CD4-positive, alpha-beta T cell treated with Interleukin-6 at 100 ng/mL for 8 hours (primary cell): ENCODE measurements around the gene WNT9A.
"Not testable (repeated sequence)": the region's sequence is repeated elsewhere in the genome, so short reads cannot be mapped to it uniquely, and the experiment has no call there.

Source experiments
- DNase-seq: peaks from one replicate; pipeline ENCODE4 v3.0.0-alpha.2; 2020; ENCODE audit warnings: mixed read lengths, low spot score

The WNT9A gene, protein sequence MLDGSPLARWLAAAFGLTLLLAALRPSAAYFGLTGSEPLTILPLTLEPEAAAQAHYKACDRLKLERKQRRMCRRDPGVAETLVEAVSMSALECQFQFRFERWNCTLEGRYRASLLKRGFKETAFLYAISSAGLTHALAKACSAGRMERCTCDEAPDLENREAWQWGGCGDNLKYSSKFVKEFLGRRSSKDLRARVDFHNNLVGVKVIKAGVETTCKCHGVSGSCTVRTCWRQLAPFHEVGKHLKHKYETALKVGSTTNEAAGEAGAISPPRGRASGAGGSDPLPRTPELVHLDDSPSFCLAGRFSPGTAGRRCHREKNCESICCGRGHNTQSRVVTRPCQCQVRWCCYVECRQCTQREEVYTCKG

DNA sequence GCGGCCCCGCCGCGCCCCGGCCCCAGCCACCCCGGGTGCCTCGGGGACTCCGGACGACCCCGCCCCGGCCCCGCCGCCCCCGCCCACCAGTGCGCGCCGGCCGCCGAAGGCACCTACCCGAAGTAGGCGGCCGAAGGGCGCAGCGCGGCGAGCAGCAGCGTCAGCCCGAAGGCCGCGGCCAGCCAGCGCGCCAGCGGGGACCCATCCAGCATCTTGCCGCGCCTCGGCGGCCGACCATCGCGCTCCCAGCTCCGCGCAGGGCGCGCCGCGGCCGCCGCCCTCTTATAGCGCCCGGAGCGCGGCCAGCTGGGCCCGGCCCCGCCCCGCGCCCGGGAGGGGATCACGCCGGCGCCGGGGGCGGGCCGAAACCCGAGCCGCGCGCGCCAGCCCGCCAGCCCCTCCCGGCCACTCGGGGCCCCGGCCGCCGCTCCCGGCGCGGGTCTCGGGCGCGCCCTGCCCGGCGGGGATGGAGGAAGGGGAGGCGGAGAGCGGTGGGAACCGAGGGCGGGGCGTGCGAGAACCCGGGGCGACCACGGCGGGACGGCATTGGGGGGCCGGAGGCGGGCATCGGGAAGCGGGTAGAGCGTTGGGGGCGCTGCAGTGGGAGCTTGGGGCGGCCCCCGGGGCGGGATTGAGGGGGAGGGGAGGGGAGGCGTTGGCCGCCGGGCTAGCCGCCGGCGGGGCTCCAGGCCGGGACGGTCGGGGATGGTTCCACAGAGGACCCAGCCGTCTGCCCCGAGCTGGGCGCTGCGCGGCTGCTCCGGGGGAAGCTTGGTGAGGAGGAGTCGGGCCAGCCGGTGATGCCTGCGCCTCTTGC, at the start of gene WNT9A:
Gene WNT9A, minus strand, starts transcription at position 257 of the 817 bp plus-strand sequence. Its CDS starts 45 bp downstream, at position 212.
- no peak for DNase-seq

DNA sequence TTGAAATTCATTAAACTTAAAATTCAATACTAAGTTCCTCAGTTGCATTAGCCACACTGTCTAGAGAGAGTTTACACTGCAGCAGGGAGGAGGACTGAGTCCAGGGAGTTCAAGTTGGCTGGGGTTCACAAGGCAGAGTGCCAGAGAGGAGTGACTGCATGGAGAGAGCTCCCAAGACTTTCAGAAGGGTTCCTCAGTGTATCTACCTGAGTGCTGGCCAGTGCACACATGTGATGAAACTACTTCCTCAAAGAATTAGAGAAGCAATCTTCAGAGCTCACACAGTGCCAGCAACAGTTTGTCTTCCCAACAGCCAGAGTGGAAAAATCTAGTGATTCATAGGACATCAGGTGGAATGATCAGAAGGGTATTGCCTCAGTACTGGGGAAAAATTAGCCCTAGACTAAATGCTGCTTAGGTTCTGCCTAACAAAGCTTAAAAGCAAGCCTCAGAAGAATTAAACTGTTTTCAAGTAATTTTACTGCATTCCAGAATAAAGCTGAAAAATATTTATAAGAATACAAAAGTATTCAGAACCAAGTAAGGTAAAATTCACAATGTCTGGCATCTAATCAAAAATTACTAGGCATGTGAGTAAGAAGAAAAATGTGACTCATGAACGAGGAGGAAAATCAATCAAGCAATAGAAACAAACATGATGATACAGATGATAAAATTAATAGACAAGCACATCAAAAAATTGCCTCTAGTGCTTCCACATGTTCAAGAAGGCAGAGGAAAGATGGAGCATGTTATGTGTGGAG, 48.6 kb upstream of the WNT9A start:
- DNase-seq: no peak

DNA sequence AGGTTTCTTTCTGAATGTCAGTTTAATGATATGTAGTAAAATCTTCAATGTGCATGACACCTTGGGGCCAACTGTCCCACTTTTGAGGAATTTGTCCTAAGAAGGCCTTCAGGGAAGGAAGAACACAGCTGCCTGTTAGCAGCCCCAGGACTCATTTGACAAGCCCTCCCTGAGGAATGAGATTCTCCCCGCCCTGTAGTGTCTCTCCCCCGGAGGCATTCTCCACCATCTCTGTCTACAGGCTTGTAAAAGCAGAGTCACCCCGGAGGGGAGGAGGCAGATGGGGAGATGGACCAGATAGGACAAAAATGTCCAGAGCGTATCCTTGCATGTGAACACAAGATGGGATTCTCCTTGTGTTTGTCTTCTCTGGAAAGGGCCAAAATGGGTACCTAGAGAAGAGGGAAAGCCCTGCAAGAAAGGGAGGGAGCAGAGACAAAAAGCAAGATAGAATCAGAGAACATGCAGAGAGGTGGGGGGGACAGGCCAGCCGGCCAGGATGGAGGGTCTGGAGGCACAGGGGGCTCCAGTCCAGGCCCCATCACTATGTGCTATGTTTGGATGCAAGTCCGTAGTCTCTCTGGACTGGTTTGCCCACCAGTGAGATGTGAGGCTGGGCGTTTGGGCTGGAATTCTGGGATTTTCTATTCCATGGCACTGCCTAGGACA, 47.0 kb upstream of the WNT9A start:
- DNase-seq: no peak

DNA sequence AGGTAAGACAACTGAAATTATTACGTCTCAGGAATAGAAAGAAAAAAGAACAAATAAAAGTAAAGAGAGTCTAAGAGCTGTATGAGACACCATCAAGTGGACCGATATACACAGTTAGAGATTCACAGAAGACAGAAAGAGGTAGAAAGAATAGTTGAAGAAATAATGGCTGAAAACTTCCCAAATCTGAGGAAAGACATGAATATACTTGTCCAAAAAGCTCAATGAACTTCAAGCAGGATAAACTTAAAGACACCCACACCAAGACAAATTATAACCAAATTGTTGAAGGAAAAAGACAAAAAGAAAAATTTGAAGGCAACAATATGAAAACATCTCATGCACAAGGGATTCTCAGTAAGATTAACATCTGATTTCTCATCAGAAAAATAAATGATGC, 39.4 kb upstream of the WNT9A start:
- DNase-seq: no peak

DNA sequence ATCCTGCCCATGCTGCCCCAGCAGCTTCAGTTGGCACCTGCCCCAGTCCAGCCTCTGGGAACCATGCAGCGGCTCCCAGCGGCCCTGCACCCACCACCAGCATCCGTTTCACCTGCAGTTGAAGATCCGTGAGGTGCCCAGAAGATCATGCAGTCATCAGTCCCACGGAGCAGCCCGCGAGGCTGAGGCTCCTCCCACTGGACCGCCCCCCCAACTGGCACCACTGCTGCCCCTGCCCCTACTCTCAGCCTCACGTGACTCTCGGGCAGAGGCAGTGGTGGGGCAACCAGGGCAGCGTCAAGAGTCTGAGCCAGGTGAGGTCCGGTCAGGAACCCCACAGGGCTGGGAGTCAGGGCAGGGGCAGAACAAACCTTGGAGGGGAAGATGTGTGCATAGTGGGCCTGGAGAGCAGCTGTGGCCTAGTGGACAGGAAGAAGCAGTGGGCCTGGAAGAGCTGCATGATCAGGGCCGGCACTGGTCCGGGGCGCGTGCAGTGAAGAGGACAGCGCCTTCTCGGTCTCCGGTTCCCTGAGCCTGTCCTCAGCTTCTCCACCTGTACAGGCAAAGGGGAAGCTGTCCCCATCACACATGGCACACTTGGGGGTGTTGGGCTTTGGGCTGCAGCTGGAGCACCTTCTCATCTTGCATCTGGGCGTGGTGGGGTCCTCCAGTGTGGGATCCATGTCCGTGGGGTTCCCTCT, 28.0 kb upstream of the WNT9A start:
- DNase-seq: not testable (repeated sequence)

DNA sequence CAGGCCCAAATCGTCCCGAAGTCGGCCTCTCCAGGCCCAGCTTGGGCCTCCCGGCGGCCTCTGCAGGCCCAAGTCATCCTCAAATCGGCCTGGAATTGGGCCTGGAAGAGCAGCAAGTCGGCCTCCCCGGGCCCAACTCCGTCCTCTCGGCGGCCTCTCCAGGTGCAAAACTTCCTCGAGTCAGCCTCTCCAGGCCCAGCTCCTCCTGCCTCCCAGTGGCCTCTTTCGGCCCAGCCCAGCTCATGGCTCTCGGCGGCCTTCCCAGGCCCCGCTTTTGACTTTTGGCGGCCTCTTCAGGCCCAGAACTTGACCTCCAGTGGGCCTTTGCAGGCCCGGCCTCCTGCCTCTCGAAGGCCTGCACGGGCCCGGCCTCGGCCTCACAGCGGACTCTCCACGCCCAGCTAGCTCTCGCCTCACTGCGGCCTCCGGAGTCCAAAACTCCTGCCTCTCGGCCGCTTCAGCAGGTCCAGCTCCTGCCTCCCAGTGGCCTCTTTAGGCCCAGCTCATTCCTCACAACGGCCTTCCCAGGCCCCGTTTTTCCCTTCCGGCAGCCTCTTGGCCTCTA, 26.1 kb upstream of the WNT9A start:
- not testable (repeated sequence) for DNase-seq

DNA sequence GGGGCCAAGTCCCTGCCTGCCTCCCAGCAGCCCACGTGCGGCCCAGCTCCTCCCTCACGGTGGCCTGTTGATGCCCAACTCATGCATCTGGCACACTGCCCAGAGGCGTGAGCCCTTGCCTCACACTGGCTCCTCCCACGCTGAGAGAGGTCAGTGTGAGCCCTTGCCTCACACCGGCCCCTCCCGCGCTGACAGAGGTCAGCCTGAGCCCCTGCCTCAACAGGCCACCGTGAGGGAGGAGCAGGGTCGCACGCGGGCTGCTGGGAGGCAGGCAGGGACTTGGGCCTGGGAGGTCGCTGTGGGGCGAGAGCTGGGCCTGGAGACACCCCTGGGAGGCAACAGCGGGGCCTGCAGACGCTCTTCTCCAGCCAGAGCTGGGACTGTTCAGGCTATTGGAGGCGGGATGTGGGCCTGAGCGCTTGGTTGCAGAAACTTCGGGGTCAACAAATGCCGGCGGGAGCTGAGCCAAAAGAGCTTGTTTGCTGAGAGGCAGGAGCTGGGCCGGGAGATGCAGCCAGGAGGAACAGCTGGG, 25.2 kb upstream of the WNT9A start:
- not testable (repeated sequence) for DNase-seq

DNA sequence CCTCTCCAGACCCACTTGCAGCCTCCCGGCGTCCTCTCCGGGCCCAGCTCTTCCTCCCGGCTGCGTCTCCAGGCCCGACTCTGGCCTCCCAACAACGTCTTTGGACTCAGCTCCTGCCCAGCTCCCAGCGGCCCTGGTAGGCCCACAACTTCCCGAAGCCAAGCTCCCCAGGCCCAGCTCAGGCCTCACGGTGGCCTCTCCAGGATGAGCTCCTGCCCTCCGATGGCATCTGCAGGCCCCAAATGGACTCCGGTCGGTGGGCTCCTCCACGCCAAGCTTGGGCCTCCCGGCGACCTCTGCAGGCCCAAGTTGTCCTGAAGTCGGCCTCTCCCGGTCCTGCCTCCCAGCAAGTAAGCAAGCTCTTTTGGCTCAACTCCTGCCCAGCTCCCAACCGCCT, 24.5 kb upstream of the WNT9A start:
- not testable (repeated sequence) for DNase-seq

DNA sequence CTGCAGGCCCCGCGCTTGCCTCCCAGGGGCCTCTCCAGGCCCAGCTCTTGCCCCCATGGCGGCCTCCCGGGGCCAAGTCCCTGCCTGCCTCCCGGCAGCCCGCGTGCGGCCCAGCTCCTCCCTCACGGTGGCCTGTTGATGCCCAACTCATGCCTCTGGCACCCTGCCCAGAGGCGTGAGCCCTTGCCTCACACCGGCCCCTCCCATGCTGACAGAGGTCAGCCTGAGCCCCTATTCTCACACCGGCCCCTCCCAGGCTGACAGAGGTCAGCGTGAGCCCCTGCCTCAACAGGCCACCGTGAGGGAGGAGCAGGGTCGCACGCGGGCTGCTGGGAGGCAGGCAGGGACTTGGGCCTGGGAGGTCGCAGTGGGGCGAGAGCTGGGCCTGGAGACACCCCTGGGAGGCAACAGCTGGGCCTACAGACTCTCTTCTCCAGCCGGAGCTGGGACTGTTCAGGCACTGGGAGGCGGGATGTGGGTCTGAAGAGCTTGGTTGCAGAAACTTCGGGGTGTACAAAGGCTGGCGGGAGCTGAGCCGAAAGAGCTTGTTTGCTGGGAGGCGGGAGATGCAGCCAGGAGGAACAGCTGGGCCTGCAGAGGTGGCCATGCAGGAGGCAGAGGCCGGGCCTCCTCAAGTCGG, 24.0 kb upstream of the WNT9A start:
- not testable (repeated sequence) for DNase-seq

DNA sequence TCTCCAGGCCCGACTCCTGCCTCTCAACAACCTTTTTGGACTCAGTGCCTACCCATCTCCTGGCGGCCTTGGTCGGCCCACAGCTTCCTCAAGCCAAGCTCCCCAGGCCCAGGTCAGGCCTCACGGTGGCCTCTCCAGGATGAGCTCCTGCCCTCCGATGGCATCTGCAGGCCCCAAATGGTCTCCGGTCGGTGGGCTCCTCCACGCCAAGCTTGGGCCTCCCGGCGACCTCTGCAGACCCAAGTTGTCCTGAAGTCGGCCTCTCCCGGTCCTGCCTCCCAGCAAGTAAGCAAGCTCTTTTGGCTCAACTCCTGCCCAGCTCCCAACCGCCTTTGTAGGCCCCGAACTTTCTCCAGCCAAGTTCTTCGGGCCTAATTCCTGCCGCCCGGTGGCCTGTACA, 23.5 kb upstream of the WNT9A start:
- DNase-seq: not testable (repeated sequence)

DNA sequence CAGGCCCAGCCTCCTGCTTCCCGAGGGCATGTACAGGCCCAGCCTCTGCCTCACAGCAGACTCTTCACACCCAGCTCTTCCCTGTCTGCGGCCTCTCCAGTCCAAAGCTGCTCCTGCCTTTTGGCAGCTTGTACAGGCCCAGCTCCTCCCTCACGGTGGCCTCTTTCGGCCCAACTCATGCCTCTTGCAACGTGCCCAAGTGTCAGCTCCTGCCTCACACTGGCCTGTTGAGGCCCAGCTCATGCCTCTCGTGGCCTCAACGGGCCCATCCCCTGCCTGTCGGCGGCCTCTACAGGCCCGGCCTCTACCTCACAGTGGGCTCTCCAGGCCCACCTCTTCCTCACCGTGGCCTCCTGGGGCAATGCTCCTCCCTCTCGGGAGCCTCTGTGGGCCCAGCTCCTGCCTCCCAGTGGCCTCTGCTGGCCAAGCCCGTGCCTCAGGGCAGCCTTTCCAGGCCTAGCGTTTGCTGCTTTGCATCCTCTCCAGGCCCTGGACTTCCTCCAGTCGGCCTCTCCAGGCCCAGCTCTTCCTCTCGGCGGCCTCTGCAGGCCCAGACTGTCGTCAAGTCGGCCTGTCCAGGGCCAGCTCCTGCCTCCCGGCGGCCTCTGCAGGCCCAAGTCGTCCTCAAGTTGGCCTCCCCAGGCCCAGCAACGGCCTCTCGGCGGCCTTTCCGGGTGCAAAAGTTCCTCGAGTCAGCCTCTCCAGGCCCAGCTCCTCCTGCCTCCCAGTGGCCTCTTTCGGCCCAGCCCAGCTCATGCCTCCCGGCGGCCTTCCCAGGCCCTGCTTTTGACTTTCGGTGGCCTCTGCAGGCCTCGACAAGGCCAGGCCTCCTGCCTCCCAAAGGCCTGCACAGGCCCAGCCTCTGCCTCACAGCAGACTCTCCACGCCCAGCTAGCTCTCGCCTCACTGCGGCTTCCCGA, 22.6 kb upstream of the WNT9A start:
- DNase-seq: not testable (repeated sequence)

DNA sequence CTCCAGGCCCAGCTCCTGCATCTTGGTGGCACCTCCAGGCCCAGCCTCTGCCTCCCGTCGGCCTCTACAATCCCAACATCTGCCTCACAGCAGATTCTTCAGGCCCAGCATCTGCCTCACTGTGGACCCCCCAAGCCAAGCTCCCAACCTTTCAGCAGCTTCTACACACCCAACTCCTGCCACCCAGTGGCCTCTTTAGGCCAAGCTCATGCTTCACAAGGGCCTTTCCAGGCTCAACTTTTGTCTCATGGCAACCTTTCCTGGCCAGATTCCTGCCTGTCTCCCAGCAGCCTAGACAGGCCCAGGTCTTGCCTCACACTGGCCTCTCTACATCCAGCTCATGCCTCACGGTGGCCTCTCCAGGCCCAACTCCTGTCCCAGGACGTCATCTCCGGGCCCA, 20.1 kb upstream of the WNT9A start:
- not testable (repeated sequence) for DNase-seq

DNA sequence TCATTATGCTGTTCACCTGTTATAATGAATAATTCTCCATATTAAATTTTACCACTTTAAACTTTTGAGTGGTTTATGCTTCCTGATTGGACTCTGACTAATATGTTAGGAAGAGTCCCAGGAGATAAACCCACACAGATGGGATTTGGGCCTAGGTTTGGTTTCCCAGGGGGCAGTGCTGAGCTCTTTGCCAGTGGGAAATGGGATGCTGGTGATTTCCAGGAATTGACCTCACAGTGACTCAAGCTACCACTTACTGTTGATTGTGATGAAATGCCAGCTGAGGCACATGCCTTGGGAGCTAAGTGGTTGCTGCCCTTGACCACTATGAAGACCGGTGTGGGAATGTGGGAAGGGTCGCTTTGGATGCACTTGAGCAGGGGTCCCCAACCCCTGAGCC, 19.0 kb upstream of the WNT9A start:
- not testable (repeated sequence) for DNase-seq

DNA sequence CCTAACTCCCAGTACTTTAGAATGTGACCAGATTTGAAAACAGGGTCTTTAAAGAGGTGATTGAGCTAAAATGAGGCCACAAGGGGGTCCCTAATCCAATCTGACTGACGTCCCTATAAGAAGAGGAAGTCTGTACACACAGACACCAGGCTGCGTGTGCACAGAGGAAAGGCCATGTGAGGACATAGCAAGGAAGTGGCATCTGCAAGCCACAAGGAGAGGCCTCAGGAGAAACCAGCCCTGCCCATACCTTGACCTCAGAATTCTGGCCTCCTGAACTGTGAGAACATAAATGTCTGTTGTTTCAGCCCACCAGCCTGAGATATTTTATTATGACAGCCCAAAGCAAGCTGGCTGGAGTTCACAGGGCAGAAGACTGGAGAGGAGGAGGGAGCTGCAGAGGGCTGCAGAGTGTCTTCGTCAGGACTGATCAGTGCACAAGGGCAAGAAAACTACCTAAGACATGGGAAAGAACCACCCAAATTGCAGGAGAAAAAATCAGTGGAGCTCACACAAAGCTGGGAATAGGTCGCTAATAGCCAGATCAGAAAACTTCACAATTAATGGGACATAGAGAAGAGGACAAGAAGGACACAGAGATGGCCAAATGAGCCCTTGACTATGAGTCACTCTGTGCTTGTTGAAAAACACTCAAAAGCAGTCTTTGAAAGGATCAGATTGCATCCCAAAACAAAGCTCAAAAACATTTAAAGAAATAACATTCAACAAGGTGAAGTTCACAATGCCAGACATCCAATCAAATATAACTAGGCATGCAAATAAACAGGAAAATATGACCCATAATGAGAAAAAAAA, 14.1 kb upstream of the WNT9A start:
- DNase-seq: no peak

DNA sequence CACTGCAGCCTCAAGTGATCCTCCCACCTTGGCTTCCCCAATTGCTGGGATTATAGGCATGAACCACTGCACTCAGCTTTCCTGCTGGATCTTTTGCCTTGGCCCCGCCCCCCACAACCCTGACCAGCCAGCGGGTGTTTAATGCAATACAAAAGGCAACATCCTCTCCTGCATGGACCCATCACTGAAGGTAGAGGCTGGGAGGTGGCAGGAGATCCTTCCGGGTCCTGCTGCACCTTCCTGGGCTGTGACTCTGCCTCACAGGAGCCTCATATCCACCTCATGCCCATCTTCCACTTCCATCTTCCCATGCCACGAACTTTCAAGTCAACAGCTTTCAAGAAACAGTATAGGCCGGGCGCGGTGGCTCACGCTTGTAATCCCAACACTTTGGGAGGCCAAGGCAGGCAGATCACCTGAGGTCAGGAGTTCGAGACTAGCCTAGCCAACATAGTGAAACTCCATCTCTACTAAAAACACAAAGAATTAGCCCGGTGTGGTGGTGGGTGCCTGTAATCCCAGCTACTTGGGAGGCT, 11.7 kb upstream of the WNT9A start:
- no peak for DNase-seq

DNA sequence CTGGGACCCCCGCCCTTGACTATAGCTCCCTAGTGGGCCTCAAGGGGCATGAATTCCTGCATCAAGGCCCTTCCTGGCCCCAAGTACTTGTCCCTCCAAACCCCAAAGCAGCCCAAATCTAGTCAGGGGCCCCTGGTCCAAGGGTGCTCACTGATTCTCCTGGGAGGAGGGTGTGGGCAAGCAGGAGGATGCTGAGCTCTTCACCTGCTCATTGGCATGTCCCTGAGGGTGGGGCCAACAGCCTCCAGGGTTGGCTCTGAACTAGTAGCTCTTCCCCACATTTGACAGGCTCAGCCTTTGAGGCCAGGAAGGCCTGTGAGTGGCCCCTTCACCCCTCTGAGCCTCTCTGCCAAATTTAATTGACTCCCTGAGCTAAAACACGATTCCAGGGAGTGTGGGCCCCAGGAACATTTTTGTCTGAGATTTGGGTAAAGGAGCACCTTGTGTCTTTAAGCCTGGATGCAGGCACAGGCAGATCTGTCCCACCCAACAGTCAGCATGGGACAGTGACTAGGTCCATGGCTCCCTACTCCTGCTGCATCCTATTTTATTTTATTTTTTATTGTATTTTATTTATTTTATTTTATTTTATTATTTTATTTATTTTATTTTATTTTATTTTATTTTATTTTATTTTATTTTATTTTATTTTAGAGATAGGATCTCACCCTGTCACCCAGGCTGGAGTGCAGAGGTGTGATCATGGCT, 11.0 kb upstream of the WNT9A start:
- no peak for DNase-seq

DNA sequence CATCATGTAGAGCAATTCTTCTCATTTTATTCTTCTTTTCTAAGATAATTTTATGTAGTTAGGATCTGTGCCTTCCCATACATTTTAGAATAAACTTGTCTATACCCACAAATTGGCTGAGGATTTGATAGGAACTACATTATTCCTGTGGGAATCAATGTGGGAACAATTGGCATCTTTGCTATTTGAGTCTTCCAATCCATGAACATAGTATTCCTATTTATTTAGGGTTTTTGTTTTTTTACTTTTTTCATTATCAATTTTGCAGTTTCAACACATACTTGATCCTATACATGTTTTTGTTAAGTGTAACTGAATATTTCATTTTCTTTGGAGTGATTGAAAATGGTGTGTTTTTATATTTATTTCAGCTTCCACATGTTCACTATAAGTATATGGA, 8.1 kb upstream of the WNT9A start:
- no peak for DNase-seq
